ENCODE data around the gene ERVV-1.

DNA sequence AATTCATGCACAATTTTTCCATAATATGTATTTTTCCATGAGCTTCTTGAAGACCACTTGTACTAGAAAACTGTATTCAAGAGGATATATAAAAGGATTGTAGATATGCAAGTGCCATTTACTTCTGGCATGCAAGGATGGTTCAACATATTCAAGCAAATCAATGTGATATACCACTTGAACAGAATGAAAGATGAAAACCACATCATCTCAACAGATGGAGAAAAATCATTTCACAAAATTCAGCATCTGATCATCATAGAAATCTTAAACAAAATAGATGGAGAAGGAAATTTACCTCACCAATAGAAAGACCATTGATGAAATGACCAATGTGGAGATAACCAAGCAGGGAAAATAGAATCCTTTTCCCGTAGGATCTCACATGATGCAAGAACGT, 45.9 kb upstream of the ERVV-1 start:
- TF ChIP-seq, protein P1, sequence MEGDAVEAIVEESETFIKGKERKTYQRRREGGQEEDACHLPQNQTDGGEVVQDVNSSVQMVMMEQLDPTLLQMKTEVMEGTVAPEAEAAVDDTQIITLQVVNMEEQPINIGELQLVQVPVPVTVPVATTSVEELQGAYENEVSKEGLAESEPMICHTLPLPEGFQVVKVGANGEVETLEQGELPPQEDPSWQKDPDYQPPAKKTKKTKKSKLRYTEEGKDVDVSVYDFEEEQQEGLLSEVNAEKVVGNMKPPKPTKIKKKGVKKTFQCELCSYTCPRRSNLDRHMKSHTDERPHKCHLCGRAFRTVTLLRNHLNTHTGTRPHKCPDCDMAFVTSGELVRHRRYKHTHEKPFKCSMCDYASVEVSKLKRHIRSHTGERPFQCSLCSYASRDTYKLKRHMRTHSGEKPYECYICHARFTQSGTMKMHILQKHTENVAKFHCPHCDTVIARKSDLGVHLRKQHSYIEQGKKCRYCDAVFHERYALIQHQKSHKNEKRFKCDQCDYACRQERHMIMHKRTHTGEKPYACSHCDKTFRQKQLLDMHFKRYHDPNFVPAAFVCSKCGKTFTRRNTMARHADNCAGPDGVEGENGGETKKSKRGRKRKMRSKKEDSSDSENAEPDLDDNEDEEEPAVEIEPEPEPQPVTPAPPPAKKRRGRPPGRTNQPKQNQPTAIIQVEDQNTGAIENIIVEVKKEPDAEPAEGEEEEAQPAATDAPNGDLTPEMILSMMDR (IDR thresholded peaks at IDR 0.05): no peak
- no peak for TF ChIP-seq POLR2A (IDR thresholded peaks at IDR 0.05)
